PC-3 (cell line): Measurements from ENCODE around the gene CHD9.
"Not testable (repeated sequence)": the region's sequence is repeated elsewhere in the genome, so short reads cannot be mapped to it uniquely, and the experiment has no call there.

Source experiments
- CTCF ChIP-seq: fragments of 300-600 bp; sonication (generic); conservative IDR thresholded peaks from 2 replicates; pipeline ENCODE4 v1.5.1; 2017; ENCODE audit warnings: antibody characterized with exemption, low read depth, mild to moderate bottlenecking, low read length
- EZH2phosphoT487 ChIP-seq: fragments of 300-600 bp; sonication (generic); IDR thresholded peaks from 2 replicates; pipeline ENCODE4 v1.6.1; 2018; ENCODE audit warnings: mild to moderate bottlenecking, antibody characterized with exemption, low read length, borderline replicate concordance

GRCh38 chr16:53075461-53075860 is 20.7 kb downstream of the CHD9 start:
- TF ChIP-seq CTCF, EZH2phosphoT487: not testable (repeated sequence)
